HG02623 (cell line): ENCODE results near the gene RELT.

Experiments used
- ATAC-seq: cut with Tn5 transposase; IDR thresholded peaks from one replicate; pipeline ENCODE4 v1.9.1; 2021; ENCODE audit warnings: moderate library complexity; ENCODE audit not compliant: unreplicated experiment

Gene RELT

DNA sequence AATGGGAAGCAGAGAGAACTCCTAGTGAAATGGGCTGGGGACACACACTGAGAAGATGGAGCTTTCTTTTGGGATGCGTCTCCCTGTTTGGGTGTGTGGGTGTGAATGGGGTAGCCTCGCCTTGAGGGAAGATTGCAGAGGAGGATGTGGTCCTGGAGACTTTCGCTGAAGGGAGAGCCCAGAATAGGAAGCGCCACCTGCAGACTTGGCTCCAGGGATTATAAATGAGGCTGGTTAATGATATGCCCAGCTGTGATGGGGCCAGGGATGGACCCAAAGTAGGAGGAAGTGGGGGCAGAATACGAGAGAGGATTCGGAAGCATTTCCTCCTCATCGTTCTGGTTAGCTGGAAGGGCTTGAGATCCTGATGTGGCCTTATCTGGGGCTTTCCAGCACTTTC is 13.7 kb downstream of the RELT start:
- no peak for ATAC-seq

GRCh38 chr11:73390601-73391565 is 14.7 kb downstream of the RELT start:
- ATAC-seq: no peak

DNA sequence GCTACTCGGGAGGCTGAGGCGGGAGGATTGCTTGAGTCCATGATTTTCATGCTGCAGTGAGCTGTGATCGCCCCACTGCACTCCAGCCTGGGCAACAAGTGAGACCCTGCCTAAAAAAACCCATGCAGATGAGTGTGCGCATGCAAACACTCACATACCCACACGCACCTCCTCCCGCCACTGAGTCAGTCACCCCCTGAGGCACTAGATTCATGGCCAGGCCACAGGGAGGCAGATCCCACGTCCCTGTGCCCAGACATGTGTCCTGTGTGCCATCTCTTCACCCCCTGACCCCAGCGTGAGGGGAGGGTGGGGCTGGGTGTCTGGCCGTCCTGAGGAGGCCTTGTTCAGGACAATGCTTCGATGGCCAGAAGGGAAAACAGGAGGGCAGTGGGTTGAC is 15.5 kb downstream of the RELT start:
- no peak for ATAC-seq

GRCh38 chr11:73392108-73393010 is 16.2 kb downstream of the RELT start:
- ATAC-seq: no peak

GRCh38 chr11:73393011-73393380 is 16.8 kb downstream of the RELT start:
- no peak for ATAC-seq

- ATAC-seq: no peak
These were observed 17.5 kb downstream of the RELT start for GRCh38 chr11:73393479-73394415.

- no peak for ATAC-seq
These were observed 18.5 kb downstream of the RELT start for GRCh38 chr11:73394416-73395296.

- ATAC-seq: no peak
These were observed 19.4 kb downstream of the RELT start for GRCh38 chr11:73395297-73396208.

DNA sequence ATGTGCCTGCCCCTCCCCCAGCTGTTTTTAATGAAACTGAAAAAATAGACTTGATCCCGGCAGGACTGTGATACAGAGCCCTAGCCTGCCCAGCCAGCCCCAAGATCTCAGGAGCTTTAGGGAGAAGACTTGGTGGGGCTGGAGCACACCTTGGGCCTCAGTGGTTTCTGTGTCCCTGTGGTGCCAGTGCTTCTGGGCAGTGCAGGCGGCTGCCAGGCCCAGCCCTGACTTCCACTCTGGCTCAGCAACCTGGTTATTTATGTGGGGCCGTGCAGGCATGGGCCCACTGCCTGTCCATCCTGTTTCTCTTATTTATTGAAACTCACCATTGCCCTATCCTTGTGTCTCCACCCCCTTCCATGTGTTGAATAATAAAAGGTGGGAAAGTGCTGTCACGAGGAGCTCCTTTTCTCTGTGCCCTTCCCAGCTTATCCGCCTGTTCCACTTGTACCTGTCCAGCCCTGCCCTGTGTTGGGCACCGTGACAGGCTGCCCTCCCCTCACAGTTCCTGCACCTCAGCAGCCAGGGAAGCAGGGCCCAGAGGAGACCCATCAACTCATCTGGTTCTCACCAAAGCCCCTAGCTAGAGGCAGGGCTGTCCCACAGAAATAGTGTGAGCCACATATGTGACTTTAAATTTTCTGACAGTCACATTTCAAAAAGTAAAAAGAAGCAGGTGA is 20.2 kb downstream of the RELT start:
- ATAC-seq: no peak

DNA sequence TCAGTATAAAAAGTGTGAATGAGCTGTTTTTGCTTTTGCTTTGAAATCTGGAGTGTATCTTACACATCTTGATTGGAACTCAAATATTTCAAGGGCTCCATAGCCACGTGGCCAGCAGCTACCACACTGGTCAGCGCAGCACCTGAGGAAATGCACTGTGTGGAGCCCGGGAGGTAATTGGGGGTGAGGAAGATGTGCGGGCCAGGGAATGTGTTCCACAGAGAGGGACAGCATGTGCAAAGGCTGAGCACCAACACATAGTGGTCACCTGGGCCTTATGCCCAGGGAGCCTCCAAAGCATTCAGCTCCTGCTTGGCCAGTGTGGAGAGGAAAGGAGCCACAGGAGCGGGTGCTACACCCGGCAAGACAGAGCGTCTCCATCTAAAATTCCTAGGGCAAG is 20.8 kb downstream of the RELT start:
- no peak for ATAC-seq

DNA sequence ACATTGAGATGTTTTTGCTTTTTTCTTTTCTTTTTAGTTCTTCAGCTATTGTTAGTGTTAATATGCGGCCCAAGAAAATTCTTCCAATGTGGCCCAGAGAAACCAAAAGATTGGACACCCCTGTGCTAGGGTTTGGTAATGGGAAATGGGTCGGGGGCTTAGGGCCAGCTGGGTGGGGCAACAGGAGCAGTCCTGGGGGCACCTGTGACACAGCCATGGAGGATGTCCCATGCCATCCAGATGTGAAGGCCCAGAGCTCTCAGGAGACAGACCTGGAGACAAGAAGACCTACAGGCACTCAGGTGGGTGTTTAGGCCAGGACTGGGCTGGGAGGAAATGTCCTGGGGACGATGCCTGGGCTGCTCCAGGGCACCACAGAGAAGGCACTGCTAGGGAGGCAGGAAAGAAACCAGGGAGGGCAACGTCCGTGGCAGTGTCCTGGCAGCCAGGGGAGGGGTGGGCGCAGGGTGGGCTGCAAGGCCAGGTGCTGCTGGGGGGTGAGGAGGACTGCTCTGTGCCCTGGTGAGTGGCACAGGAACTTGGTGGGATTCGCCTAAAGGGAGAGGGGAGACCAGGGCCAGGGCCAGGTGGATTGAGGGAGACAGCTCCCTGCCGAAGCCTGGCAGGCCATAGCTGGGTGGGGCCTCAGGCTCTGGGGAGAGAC is 21.4 kb downstream of the RELT start:
- no peak for ATAC-seq

DNA sequence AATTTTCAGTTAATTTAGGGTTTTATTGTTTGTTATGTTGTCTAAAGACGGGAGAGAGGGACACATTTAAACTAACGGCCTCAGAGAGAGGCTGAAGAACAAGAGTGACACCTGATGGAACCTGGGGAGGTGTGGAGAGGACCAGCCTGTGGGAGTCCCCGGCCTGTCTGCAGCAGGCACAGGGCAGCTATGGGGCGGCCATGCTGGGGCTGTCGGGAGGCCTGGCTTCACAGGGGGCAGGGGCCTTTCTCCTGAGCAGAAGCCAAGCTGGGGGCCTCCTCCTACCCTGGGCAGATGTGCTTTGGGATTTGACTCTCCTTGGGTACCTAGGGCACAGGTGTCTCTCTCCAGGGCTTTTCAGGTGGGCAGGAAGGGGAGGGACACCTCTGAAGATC is 21.9 kb downstream of the RELT start:
- no peak for ATAC-seq

DNA sequence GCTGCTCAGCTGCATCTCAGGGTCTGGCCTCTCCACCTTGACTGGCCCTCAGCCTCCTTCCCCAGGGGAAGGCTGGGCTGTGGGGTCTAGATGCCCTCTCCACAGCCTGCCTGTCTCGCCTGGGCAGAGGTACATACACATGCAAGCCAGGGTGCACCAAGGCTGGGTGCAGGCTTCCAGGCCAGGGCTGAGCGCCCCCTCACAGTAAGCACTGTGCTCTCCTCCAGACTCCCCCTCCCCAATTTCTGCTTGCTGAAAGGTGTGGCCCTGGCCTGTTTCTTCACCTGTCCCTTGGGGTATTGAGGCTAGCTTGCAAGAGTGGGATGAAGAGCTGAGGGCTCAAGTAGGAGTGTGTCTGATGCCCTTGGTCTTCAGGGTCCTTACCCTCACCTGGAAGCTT is 22.5 kb downstream of the RELT start:
- ATAC-seq: no peak

DNA sequence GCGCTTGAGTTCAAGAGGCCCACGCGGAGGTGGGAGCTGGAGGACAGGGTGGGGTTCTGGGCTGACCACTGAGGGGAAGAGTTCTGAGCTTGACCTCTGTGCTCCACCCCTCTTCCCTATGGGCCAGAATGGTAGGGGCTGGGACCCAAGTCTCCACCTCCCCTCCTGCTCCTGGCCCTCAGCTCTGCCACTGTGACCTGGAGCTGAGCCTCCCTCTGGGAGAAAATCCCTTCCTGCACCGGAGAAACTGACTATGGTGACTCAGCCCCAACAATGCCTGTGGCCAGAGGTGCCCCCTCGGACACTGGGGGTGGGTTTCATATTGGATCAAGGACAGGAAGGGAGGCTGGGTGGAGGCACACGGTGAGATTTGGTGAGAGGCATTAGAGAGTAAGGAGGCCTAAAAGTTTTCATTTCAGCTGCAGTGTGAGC is 23.0 kb downstream of the RELT start:
- ATAC-seq: no peak

- no peak for ATAC-seq
These were observed 23.4 kb downstream of the RELT start for GRCh38 chr11:73399636-73400035.

GRCh38 chr11:73400293-73400692 is 24.1 kb downstream of the RELT start:
- no peak for ATAC-seq

GRCh38 chr11:73401217-73401923 is 25.2 kb downstream of the RELT start:
- no peak for ATAC-seq
